Loucy (cell line): ENCODE measurements around the gene KATNB1.

ENCODE experiments used
- CTCF ChIP-seq: fragments of 200-600 bp; sonication (generic); conservative IDR thresholded peaks from 2 replicates; pipeline ENCODE4 v1.5.1; 2014; ENCODE audit warnings: mild to moderate bottlenecking, antibody characterized with exemption, low read length
- EZH2phosphoT487 ChIP-seq: fragments of 200-600 bp; IDR thresholded peaks from 2 replicates; pipeline ENCODE4 v1.6.1; 2018; ENCODE audit warnings: antibody characterized with exemption, mild to moderate bottlenecking, moderate library complexity, borderline replicate concordance

- no peak for TF ChIP-seq CTCF
- no peak for TF ChIP-seq EZH2phosphoT487
Observed at GRCh38 chr16:57781741-57782606, 46.4 kb downstream of the KATNB1 start.
